ENCODE data around the gene CSRP2.

- TF ChIP-seq CTCF (optimal IDR thresholded peaks at IDR 0.05 in 1 of 3, IDR thresholded peaks at IDR 0.05 in 1 of 3, conservative IDR thresholded peaks at IDR 0.05 in 1 of 3; ENCODE audit: extremely low read depth in 1 of 3, insufficient read depth in 2 of 3, low read length in 3 of 3) (no peak), EZH2 (IDR thresholded peaks at IDR 0.05; ENCODE audit: low read length) (no peak)
Measured at GRCh38 chr12:76848132-76848531, 30.7 kb downstream of the CSRP2 start.

All from keratinocyte (primary cell).